ENCODE measurements around the gene MRPL14.

DNA sequence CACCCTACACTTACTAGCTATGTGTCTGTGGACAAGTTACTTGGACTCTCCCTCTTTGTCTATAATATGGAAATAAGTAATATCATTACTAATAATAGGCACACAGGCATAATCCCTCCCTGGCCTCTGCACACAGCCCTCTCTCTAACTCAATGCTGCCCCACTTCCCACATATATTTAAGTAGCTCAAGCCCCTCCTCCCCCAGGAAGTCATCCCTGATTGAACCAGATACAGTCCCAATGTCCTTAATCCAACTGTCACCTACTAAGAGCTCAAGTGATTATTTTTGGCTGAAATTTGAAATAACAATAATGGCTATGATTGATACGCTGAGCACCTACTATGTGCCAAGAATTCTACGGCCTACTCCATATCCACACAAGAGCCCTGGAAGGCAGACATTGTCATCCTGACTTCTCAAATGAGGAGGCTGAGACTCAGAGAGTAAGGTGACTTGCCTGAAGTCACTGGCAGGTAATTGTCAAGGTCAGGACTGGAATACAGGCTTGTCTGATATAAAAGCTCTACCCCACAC is 29.4 kb downstream of the MRPL14 start:
- TF ChIP-seq, protein P1, sequence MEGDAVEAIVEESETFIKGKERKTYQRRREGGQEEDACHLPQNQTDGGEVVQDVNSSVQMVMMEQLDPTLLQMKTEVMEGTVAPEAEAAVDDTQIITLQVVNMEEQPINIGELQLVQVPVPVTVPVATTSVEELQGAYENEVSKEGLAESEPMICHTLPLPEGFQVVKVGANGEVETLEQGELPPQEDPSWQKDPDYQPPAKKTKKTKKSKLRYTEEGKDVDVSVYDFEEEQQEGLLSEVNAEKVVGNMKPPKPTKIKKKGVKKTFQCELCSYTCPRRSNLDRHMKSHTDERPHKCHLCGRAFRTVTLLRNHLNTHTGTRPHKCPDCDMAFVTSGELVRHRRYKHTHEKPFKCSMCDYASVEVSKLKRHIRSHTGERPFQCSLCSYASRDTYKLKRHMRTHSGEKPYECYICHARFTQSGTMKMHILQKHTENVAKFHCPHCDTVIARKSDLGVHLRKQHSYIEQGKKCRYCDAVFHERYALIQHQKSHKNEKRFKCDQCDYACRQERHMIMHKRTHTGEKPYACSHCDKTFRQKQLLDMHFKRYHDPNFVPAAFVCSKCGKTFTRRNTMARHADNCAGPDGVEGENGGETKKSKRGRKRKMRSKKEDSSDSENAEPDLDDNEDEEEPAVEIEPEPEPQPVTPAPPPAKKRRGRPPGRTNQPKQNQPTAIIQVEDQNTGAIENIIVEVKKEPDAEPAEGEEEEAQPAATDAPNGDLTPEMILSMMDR (IDR thresholded peaks at IDR 0.05; ENCODE audit: control extremely low read depth in 1 of 3, insufficient read depth in 1 of 3, low read depth in 1 of 3, low read length in 3 of 3): no peak
- TF ChIP-seq RNF2 (IDR thresholded peaks at IDR 0.05; ENCODE audit: borderline replicate concordance, low read depth, low read length, missing control alignments, poor library complexity, severe bottlenecking) (no peak), TEAD4 (IDR thresholded peaks at IDR 0.05; ENCODE audit: low read depth, low read length) (no peak), POLR2AphosphoS5 (IDR thresholded peaks at IDR 0.05; ENCODE audit: low read depth, low read length) (no peak)
- TF ChIP-seq, protein P2, sequence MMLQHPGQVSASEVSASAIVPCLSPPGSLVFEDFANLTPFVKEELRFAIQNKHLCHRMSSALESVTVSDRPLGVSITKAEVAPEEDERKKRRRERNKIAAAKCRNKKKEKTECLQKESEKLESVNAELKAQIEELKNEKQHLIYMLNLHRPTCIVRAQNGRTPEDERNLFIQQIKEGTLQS (IDR thresholded peaks at IDR 0.05; ENCODE audit: insufficient read depth, low read depth, low read length): no peak
